K562 (cell line): ENCODE results near the gene PXK. TPM values are rescaled to one million over a fixed set of nuclear protein-coding genes. Genes with fewer than 3 reads are reported as not detected.

Experiments
- CBFA2T3 ChIP-seq: fragments of 450-650 bp; IDR thresholded peaks from 2 replicates; pipeline ENCODE4 v1.6.1; 2017
- ESRRB ChIP-seq: fragments of 250-450 bp; sonication (Bioruptor Pico); IDR thresholded peaks from 2 replicates; pipeline ENCODE4 v1.5.0; 2020; ENCODE audit warnings: mild to moderate bottlenecking, moderate library complexity, borderline replicate concordance
- FIP1L1 ChIP-seq: fragments of 200-400 bp; formaldehyde crosslinking; IDR thresholded peaks from 2 replicates; pipeline ENCODE4 v1.6.1; 2018; ENCODE audit warnings: mild to moderate bottlenecking, low read depth, low read length; ENCODE audit not compliant: poor library complexity, severe bottlenecking
- FOXA3 ChIP-seq, 2 experiments: fragments of 450-650 bp in 1 of 2; sonication (generic) in 1 of 2; formaldehyde crosslinking; IDR thresholded peaks in 1 of 2; conservative IDR thresholded peaks in 1 of 2; 2 replicates each; pipeline versions ENCODE4 v1.4.0 to v1.8.0; 2020 to 2022; ENCODE audit warnings: mild to moderate bottlenecking in 2 of 2, missing genetic modification reagents in 1 of 2
- HMG20A ChIP-seq: fragments of 450-650 bp; formaldehyde crosslinking; conservative IDR thresholded peaks from 2 replicates; pipeline ENCODE4 v1.4.0; 2020; ENCODE audit warnings: mild to moderate bottlenecking, mixed read lengths
- HNRNPH1 ChIP-seq: fragments of 200-400 bp; formaldehyde crosslinking; optimal IDR thresholded peaks from 2 replicates; pipeline ENCODE3; 2017; ENCODE audit warnings: low read depth, mild to moderate bottlenecking, low read length, moderate library complexity
- JUND ChIP-seq, 2 experiments: IDR thresholded peaks; 2 replicates in 1 of 2; 3 replicates in 1 of 2; pipeline ENCODE4 v1.6.1; 2011; ENCODE audit warnings: borderline replicate concordance in 2 of 2, low read depth in 2 of 2, low read length in 2 of 2, improper control_type of control experiment in 1 of 2, missing biosample characterization in 1 of 2, missing genetic modification characterization in 1 of 2, missing genetic modification reagents in 1 of 2
- KLF13 ChIP-seq: fragments of 450-650 bp; IDR thresholded peaks from 2 replicates; pipeline ENCODE4 v1.6.1; 2016; ENCODE audit warnings: missing genetic modification characterization, low read depth, mild to moderate bottlenecking, missing compliant biosample characterization, moderate library complexity, borderline replicate concordance
- MBD1 ChIP-seq: fragments of 250-450 bp; sonication (Bioruptor Pico); IDR thresholded peaks from 2 replicates; pipeline ENCODE4 v1.8.0; 2022; ENCODE audit warnings: inconsistent platforms
- MEIS2 ChIP-seq: fragments of 450-650 bp; IDR thresholded peaks from 2 replicates; pipeline ENCODE4 v1.6.1; 2014; ENCODE audit warnings: mild to moderate bottlenecking; ENCODE audit not compliant: partially characterized antibody
- NFE2 ChIP-seq: IDR thresholded peaks from 2 replicates; pipeline ENCODE4 v1.6.1; 2014; ENCODE audit warnings: antibody characterized with exemption, low read depth
- NFRKB ChIP-seq: fragments of 450-650 bp; IDR thresholded peaks from 2 replicates; pipeline ENCODE4 v1.6.1; 2016; ENCODE audit warnings: low read depth
- NRF1 ChIP-seq, 2 experiments: fragments of 450-650 bp; IDR thresholded peaks in 1 of 2; conservative IDR thresholded peaks in 1 of 2; 2 replicates each; pipeline ENCODE4 v1.6.1; 2014; ENCODE audit warnings: mild to moderate bottlenecking in 2 of 2
- PHF8 ChIP-seq: fragments of 200-600 bp; sonication (generic); IDR thresholded peaks from 2 replicates; pipeline ENCODE4 v1.6.1; 2012; ENCODE audit warnings: mixed run types, mild to moderate bottlenecking, inconsistent platforms, low read length, moderate library complexity, borderline replicate concordance
- POLR2G ChIP-seq: fragments of 200-400 bp; formaldehyde crosslinking; IDR thresholded peaks from 2 replicates; pipeline ENCODE4 v1.6.1; 2017; ENCODE audit warnings: low read depth, mild to moderate bottlenecking, antibody characterized with exemption, low read length, moderate library complexity
- PPARD ChIP-seq: fragments of 250-450 bp; sonication (Bioruptor Pico); IDR thresholded peaks from 2 replicates; pipeline ENCODE4 v1.8.0; 2022; ENCODE audit warnings: inconsistent platforms, mild to moderate bottlenecking, moderate library complexity
- SRF ChIP-seq, 2 experiments: fragments of 250-450, 450-650 bp in 1 of 2; sonication (Bioruptor Pico) in 1 of 2; sonication (generic) in 1 of 2; formaldehyde crosslinking; IDR thresholded peaks; 2 replicates each; pipeline versions ENCODE4 v1.5.0 to v1.5.1; 2020 to 2022; ENCODE audit warnings: mild to moderate bottlenecking in 1 of 2, missing genetic modification reagents in 1 of 2
- SUPT5H ChIP-seq: fragments of 450-650 bp; IDR thresholded peaks from 2 replicates; pipeline ENCODE4 v1.6.1; 2016
- ZBTB26 ChIP-seq: fragments of 450-650 bp; formaldehyde crosslinking; IDR thresholded peaks from 2 replicates; pipeline ENCODE4 v1.4.0; 2022; ENCODE audit warnings: missing genetic modification characterization
- ZBTB8A ChIP-seq: fragments of 450-650 bp; IDR thresholded peaks from 2 replicates; pipeline ENCODE4 v1.6.1; 2018; ENCODE audit warnings: mild to moderate bottlenecking, moderate library complexity; ENCODE audit not compliant: partially characterized antibody
- ZFP1 ChIP-seq: fragments of 450-650 bp; formaldehyde crosslinking; IDR thresholded peaks from 2 replicates; pipeline ENCODE4 v1.4.0; 2020; ENCODE audit warnings: mild to moderate bottlenecking, mixed read lengths
- ZFP36 ChIP-seq: fragments of 150-350 bp; IDR thresholded peaks from 2 replicates; pipeline ENCODE4 v1.6.1; 2018; ENCODE audit warnings: low read length, low read depth; ENCODE audit not compliant: partially characterized antibody
- ZNF655 ChIP-seq: fragments of 250-450 bp; sonication (Bioruptor Pico); IDR thresholded peaks from 2 replicates; pipeline ENCODE4 v1.5.0; 2021
- ZNF764 ChIP-seq: fragments of 250-450 bp; sonication (Bioruptor Pico); IDR thresholded peaks from 2 replicates; pipeline ENCODE4 v1.4.0; 2020; ENCODE audit warnings: low read depth, mild to moderate bottlenecking, moderate library complexity
- polyA plus RNA-seq, 8 experiments: library from polyadenylated mRNA; depleted of rRNA in 4 of 8; stranded (reverse) in 5 of 8; unstranded in 3 of 8; fragments of >200 nt; fragmentation: Nextera tagmentation in 2 of 8; fragmentation: Illumina TruSeq in 1 of 8; extraction: Ambion mirVana in 2 of 8; extraction: Trizol in 1 of 8; gene quantifications; 2 replicates each; pipeline versions ENCODE4 v1.2.1 to v1.2.3, GENCODE V29; 2011 to 2014; ENCODE audit warnings: inconsistent platforms in 1 of 8, missing spikeins in 1 of 8
- total RNA-seq, 7 experiments: library from RNA; depleted of rRNA in 6 of 7; stranded (reverse); fragments of >200 nt in 6 of 7; fragmentation: Illumina TruSeq in 2 of 7; extraction: Trizol in 2 of 7; gene quantifications; 2 replicates each; pipeline versions ENCODE4 v1.2.1 to v1.2.3, GENCODE V29; 2011 to 2021; ENCODE audit warnings: low replicate concordance in 1 of 7

PXK gene
- total and polyA plus RNA-seq, 9 of the 15 experiments (the other 6 are each of a cell fraction or from before 2014, with no cell fraction given) = 3.3 to 19.9 (median 11.3) TPM

GRCh38 chr3:58433400-58434167 lies 100.9 kb downstream of the PXK start, which contains the start of gene PDHB (continued):
- TF ChIP-seq ESRRB (no peak), ZNF764 (CRISPR knock-in tag) (no peak), FOXA3 (CRISPR knock-in tag; conservative IDR thresholded peaks at IDR 0.05 in 1 of 2, IDR thresholded peaks at IDR 0.05 in 1 of 2) (0 out of 4 replicates have a peak, but pooled peaks of 1 of the 2 experiments have one; percentile 25), SUPT5H (peak; percentile 94), PPARD (no peak), MBD1 (CRISPR knock-in tag) (no peak), ZNF655 (CRISPR knock-in tag) (no peak), NRF1 (conservative IDR thresholded peaks at IDR 0.05 in 1 of 2, IDR thresholded peaks at IDR 0.05 in 1 of 2) (peak; percentile 94 to 95), JUND (IDR thresholded peaks at IDR 0.05; ENCODE audit: borderline replicate concordance, low read depth, low read length) (no peak), JUND (tag; IDR thresholded peaks at IDR 0.05; ENCODE audit: borderline replicate concordance, low read depth, low read length) (no peak), CBFA2T3 (no peak), ZBTB26 (CRISPR knock-in tag) (no peak), NFE2 (no peak), FIP1L1 (peak; percentile 70), PHF8 (peak; percentile 97), ZFP1 (no peak), SRF (CRISPR knock-in tag; IDR thresholded peaks at IDR 0.05) (no peak; a peak in 1 of 4 replicates), NFRKB (peak; percentile 83; the same call in 1 of the 2 replicates), POLR2G (peak; percentile 93), HNRNPH1 (no peak), HMG20A (CRISPR knock-in tag) (no peak), ZFP36 (no peak), KLF13 (tag) (no peak), MEIS2 (peak; percentile 24), ZBTB8A (no peak)
